HG03103 (cell line): ENCODE data around the gene CLDN34.

Experiments
- ATAC-seq: cut with Tn5 transposase; IDR thresholded peaks from one replicate; pipeline ENCODE4 v1.9.1; 2021; ENCODE audit warnings: low read depth; ENCODE audit not compliant: unreplicated experiment

The CLDN34 gene

GRCh38 chrX:9977635-9978034 lies 10.5 kb downstream of the CLDN34 start:
- ATAC-seq: no peak

GRCh38 chrX:9980401-9980800 lies 13.2 kb downstream of the CLDN34 start:
- ATAC-seq: no peak

- ATAC-seq: no peak
Measured at GRCh38 chrX:9980927-9981326, 13.8 kb downstream of the CLDN34 start.

GRCh38 chrX:9983441-9983840 lies 16.3 kb downstream of the CLDN34 start:
- no peak for ATAC-seq

- ATAC-seq: no peak
Measured at GRCh38 chrX:9983846-9984245, 16.7 kb downstream of the CLDN34 start.

- ATAC-seq: no peak
Measured at GRCh38 chrX:9988762-9989161, 21.6 kb downstream of the CLDN34 start.

GRCh38 chrX:9992061-9992460 lies 24.9 kb downstream of the CLDN34 start:
- no peak for ATAC-seq

- ATAC-seq: no peak
Measured at GRCh38 chrX:9992724-9993123, 25.6 kb downstream of the CLDN34 start.

GRCh38 chrX:9995855-9996339 lies 28.7 kb downstream of the CLDN34 start:
- no peak for ATAC-seq

- no peak for ATAC-seq
Measured at GRCh38 chrX:9997041-9997440, 29.9 kb downstream of the CLDN34 start.

GRCh38 chrX:9997524-9997923 lies 30.4 kb downstream of the CLDN34 start:
- ATAC-seq: no peak

- ATAC-seq: no peak
Measured at GRCh38 chrX:10001496-10001895, 34.3 kb downstream of the CLDN34 start.

GRCh38 chrX:10004832-10005475 lies 37.8 kb downstream of the CLDN34 start:
- ATAC-seq: no peak

- no peak for ATAC-seq
Measured at GRCh38 chrX:10006086-10006485, 38.9 kb downstream of the CLDN34 start.

GRCh38 chrX:10006770-10007169 lies 39.6 kb downstream of the CLDN34 start:
- no peak for ATAC-seq

- no peak for ATAC-seq
Measured at GRCh38 chrX:10007621-10008020, 40.5 kb downstream of the CLDN34 start.

GRCh38 chrX:10008483-10009056 lies 41.4 kb downstream of the CLDN34 start:
- no peak for ATAC-seq

- no peak for ATAC-seq
Measured at GRCh38 chrX:10009741-10010140, 42.6 kb downstream of the CLDN34 start.

GRCh38 chrX:10010686-10011085 lies 43.5 kb downstream of the CLDN34 start:
- no peak for ATAC-seq

GRCh38 chrX:10011261-10011931 lies 44.2 kb downstream of the CLDN34 start:
- ATAC-seq: no peak

- no peak for ATAC-seq
Measured at GRCh38 chrX:10011991-10012390, 44.8 kb downstream of the CLDN34 start.
